ENCODE results near the gene A4GALT. TPM values are rescaled to one million over a fixed set of nuclear protein-coding genes. Genes with fewer than 3 reads are reported as not detected.

The A4GALT gene
- total and polyA plus RNA-seq, 4 donors: 8.6 to 29.3 (median 24.3) TPM

GRCh38 chr22:42697542-42698013 is 23.1 kb downstream of the A4GALT start:
- H3K36me3 ChIP-seq (ENCODE audit: control insufficient read depth in 4 of 4, insufficient read depth in 4 of 4, low read length in 4 of 4): peaks cover 0 to 10% (median 4%) of the 10 kb centered on the region in 4 donors
- DNase-seq: peak in 2 of 3 donors; percentile 23 to 78
- peaks cover 0 to 25% (median 0%) of the 10 kb centered on the region in 5 donors for H3K4me1 ChIP-seq (ENCODE audit: control insufficient read depth in 5 of 5, insufficient read depth in 5 of 5, low read length in 5 of 5)
- whole genome bisulfite sequencing, 2 donors: 59 to 74% methylated on average over 16 of the region's 16 CpGs
- no peaks in the 10 kb centered on the region for H3K9me3 ChIP-seq (ENCODE audit: control insufficient read depth in 4 of 4, insufficient read depth in 3 of 4, low read length in 3 of 4)
- peak overlapping the region; percentile 44 to 96 for H3K27ac ChIP-seq (ENCODE audit: low read depth in 1 of 2, low read length in 1 of 2)
- TF ChIP-seq CTCF (IDR thresholded peaks at IDR 0.05; ENCODE audit: control extremely low read depth, extremely low read depth): no peak
- no peak overlapping the region for H3K9ac ChIP-seq (ENCODE audit: insufficient read depth in 1 of 2, low read length in 2 of 2)
- peak; percentile 35 for ATAC-seq (ENCODE audit: insufficient read depth, low FRiP score)
- H3K4me3 ChIP-seq: no peak overlapping the region
- H3K27me3 ChIP-seq (ENCODE audit: control insufficient read depth in 3 of 3, insufficient read depth in 3 of 3, low read length in 2 of 3): no peaks in the 10 kb centered on the region

GRCh38 chr22:42696331-42696967 is 24.2 kb downstream of the A4GALT start:
- Histone ChIP-seq H3K4me3 (no peak overlapping the region), H3K36me3 (ENCODE audit: control insufficient read depth in 4 of 4, insufficient read depth in 4 of 4, low read length in 4 of 4) (peaks cover 0 to 10% (median 4%) of the 10 kb centered on the region in 4 donors), H3K27me3 (ENCODE audit: control insufficient read depth in 3 of 3, insufficient read depth in 3 of 3, low read length in 2 of 3) (no peaks in the 10 kb centered on the region), H3K9me3 (ENCODE audit: control insufficient read depth in 4 of 4, insufficient read depth in 3 of 4, low read length in 3 of 4) (no peaks in the 10 kb centered on the region), H3K9ac (ENCODE audit: insufficient read depth in 1 of 2, low read length in 2 of 2) (no peak overlapping the region), H3K4me1 (ENCODE audit: control insufficient read depth in 5 of 5, insufficient read depth in 5 of 5, low read length in 5 of 5) (peaks cover 0 to 20% (median 0%) of the 10 kb centered on the region in 5 donors), H3K27ac (ENCODE audit: low read depth in 1 of 2, low read length in 1 of 2) (peak overlapping the region; percentile 20 to 88)
- WGBS, 2 donors: 86 to 87% methylated on average over 10 of the region's 10 CpGs
- no peak for TF ChIP-seq CTCF (IDR thresholded peaks at IDR 0.05; ENCODE audit: control extremely low read depth, extremely low read depth)
- DNase-seq: no peak
- ATAC-seq (ENCODE audit: insufficient read depth, low FRiP score): no peak

- H3K36me3 ChIP-seq (ENCODE audit: control insufficient read depth in 4 of 4, insufficient read depth in 4 of 4, low read length in 4 of 4): peaks cover 0 to 10% (median 4%) of the 10 kb centered on the region in 4 donors
- no peaks in the 10 kb centered on the region for H3K27me3 ChIP-seq (ENCODE audit: control insufficient read depth in 3 of 3, insufficient read depth in 3 of 3, low read length in 2 of 3)
- ATAC-seq (ENCODE audit: insufficient read depth, low FRiP score) (no peak), DNase-seq (no peak)
- no peaks in the 10 kb centered on the region for H3K9me3 ChIP-seq (ENCODE audit: control insufficient read depth in 4 of 4, insufficient read depth in 3 of 4, low read length in 3 of 4)
- no peak overlapping the region for H3K9ac ChIP-seq (ENCODE audit: insufficient read depth in 1 of 2, low read length in 2 of 2)
- no peak for TF ChIP-seq CTCF (IDR thresholded peaks at IDR 0.05; ENCODE audit: control extremely low read depth, extremely low read depth)
- WGBS, 2 donors: 87 to 92% methylated on average over 10 of the region's 10 CpGs
- H3K4me1 ChIP-seq (ENCODE audit: control insufficient read depth in 5 of 5, insufficient read depth in 5 of 5, low read length in 5 of 5): peaks cover 0 to 20% (median 0%) of the 10 kb centered on the region in 5 donors
- H3K27ac ChIP-seq (ENCODE audit: low read depth in 1 of 2, low read length in 1 of 2): peak overlapping the region in 1 of 2 donors; percentile 88
- H3K4me3 ChIP-seq: no peak overlapping the region
These were observed 25.4 kb downstream of the A4GALT start for GRCh38 chr22:42695294-42695693.
